PC-3 (cell line): ENCODE measurements around the gene GJD3.

Experiments
- CTCF ChIP-seq: fragments of 300-600 bp; sonication (generic); conservative IDR thresholded peaks from 2 replicates; pipeline ENCODE4 v1.5.1; 2017; ENCODE audit warnings: antibody characterized with exemption, low read depth, mild to moderate bottlenecking, low read length
- EZH2 ChIP-seq: fragments of 300-600 bp; sonication (generic); IDR thresholded peaks from one replicate; pipeline ENCODE4 v1.6.1; 2017; ENCODE audit warnings: antibody characterized with exemption, mild to moderate bottlenecking, low read length; ENCODE audit not compliant: unreplicated experiment
- EZH2phosphoT487 ChIP-seq: fragments of 300-600 bp; sonication (generic); IDR thresholded peaks from 2 replicates; pipeline ENCODE4 v1.6.1; 2018; ENCODE audit warnings: mild to moderate bottlenecking, antibody characterized with exemption, low read length, borderline replicate concordance

GRCh38 chr17:40377832-40378231, 13.3 kb upstream of the GJD3 start:
- TF ChIP-seq CTCF (no peak), EZH2phosphoT487 (no peak), EZH2 (no peak)
